Activated CD4-positive, alpha-beta T cell treated with anti-CD3 and anti-CD28 coated beads, Interleukin-2, amount 10 ng/mL, durations not matched to agents 7 days and 5 days (primary cell): ENCODE measurements around the gene BPIFA3. TPM values are rescaled to one million over a fixed set of nuclear protein-coding genes. Genes with fewer than 3 reads are reported as not detected.

Experiments
- CTCF ChIA-PET: fragments of 350-600 bp; sonication (Branson Sonifier 250); formaldehyde crosslinking; loops from one replicate; lab custom pipeline; 2021; ENCODE audit warnings: antibody characterized with exemption; lab: Charles Lee
- POLR2A ChIA-PET: fragments of 350-600 bp; sonication (Branson Sonifier 250); formaldehyde crosslinking; loops from one replicate; lab custom pipeline; 2021; ENCODE audit warnings: antibody characterized with exemption; lab: Charles Lee
- DNase-seq: peaks from one replicate; pipeline ENCODE4 v3.0.0-alpha.2; 2020
- H3K27ac Mint-ChIP-seq: one replicate; pipeline ENCODE4 v1.8.0; 2021; ENCODE audit warnings: mild to moderate bottlenecking, moderate library complexity, mixed read lengths
- H3K27me3 Mint-ChIP-seq: one replicate; pipeline ENCODE4 v1.8.0; 2021; ENCODE audit warnings: mixed read lengths
- H3K36me3 Mint-ChIP-seq: one replicate; pipeline ENCODE4 v1.8.0; 2021; ENCODE audit warnings: low read depth, mixed read lengths
- H3K4me1 Mint-ChIP-seq: one replicate; pipeline ENCODE4 v1.8.0; 2021; ENCODE audit warnings: mixed read lengths
- H3K4me3 Mint-ChIP-seq: one replicate; pipeline ENCODE4 v1.8.0; 2021; ENCODE audit warnings: mild to moderate bottlenecking, moderate library complexity, mixed read lengths
- H3K9me3 Mint-ChIP-seq: one replicate; pipeline ENCODE4 v1.8.0; 2021; ENCODE audit warnings: mixed read lengths
- total RNA-seq, 2 experiments: library from RNA; stranded (reverse); gene quantifications; one replicate each; pipeline ENCODE4 v1.2.3, GENCODE V29; 2021

The BPIFA3 gene
- total RNA-seq, 2 experiments from 2014 or later = not detected

- DNase-seq = no peak
- H3K4me3 Mint-ChIP-seq = no peak overlapping the region
- no peaks in the 10 kb centered on the region for H3K9me3 Mint-ChIP-seq
- POLR2A ChIA-PET = no interaction called here
- CTCF ChIA-PET = no interaction called here
- H3K4me1 Mint-ChIP-seq = no peaks in the 10 kb centered on the region
- no peaks in the 10 kb centered on the region for H3K36me3 Mint-ChIP-seq
- peaks cover 3% of the 10 kb centered on the region for H3K27me3 Mint-ChIP-seq
- no peak overlapping the region for H3K27ac Mint-ChIP-seq
These were observed 58.7 kb downstream of the BPIFA3 start for GRCh38 chr20:33275871-33276270.

DNA sequence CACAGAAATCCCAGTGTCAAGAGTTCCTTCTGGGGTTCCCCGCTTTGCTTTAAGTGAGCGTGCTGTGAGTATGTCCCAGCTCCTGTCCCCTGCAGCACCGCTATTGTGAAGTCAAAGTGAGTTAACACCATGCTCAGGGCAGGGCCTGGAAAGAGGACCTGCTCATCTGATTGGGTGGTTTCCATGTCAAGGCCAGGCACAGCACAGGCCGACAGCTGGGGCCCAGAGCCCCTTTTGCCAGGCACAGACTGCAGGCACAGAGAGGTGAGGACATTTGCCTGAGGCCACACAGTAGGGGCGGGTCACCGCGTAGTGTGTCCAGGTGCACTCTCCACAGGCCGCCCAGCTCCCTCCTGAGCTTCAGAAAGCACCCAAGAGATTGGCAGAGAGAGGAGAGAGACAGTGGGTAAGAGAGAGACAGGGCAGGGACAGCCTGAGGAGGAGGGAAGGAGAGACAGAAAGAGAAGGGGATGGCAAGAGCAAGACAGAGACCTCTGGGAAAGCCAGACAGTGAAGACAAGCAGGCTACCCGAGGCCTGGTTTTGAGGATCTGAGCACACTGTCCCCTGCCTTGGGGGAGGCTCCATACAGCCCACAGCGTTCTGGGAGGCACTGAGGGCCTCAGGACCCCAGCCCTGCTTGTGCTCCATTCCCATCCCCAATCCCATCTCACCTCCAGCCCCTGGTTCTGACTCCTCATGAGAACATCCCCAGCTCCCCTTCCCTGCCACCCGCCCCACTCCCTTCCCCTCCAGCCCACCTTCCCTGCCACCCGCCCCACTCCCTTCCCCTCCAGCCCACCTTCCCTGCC, 59.4 kb downstream of the BPIFA3 start:
- POLR2A ChIA-PET = no interaction called here
- DNase-seq = no peak
- Mint-ChIP-seq H3K27me3 (peaks cover 3% of the 10 kb centered on the region), H3K27ac (no peak overlapping the region), H3K36me3 (no peaks in the 10 kb centered on the region), H3K9me3 (no peaks in the 10 kb centered on the region), H3K4me1 (no peaks in the 10 kb centered on the region), H3K4me3 (no peak overlapping the region)
- CTCF ChIA-PET = no interaction called here

Other genes with a start within 250 kb of the BPIFA3 start
- gene SUN5, start 212.9 kb upstream of the BPIFA3 start, total RNA-seq = not detected
- gene BPIFB2, start 209.6 kb upstream of the BPIFA3 start, total RNA-seq = not detected
- gene BPIFB6, start 185.7 kb upstream of the BPIFA3 start, total RNA-seq = not detected
- gene BPIFB3, start 163.4 kb upstream of the BPIFA3 start, total RNA-seq = not detected
- not detected for gene BPIFB4, start 137.7 kb upstream of the BPIFA3 start, total RNA-seq
- gene BPIFA2, start 49.2 kb upstream of the BPIFA3 start, total RNA-seq = not detected
- not detected for gene BPIFA1, start 18.6 kb downstream of the BPIFA3 start, total RNA-seq
- gene BPIFB1, start 65.9 kb downstream of the BPIFA3 start, total RNA-seq = not detected
- gene CDK5RAP1, start 184.2 kb downstream of the BPIFA3 start, total RNA-seq = 10 to 100 TPM; 27.2 to 33.1 TPM
- 1 to 10 TPM; 7.8 to 9.5 TPM for gene SNTA1, start 226.4 kb downstream of the BPIFA3 start, total RNA-seq